Measurements from ENCODE around the gene ARHGEF26. TPM values are rescaled to one million over a fixed set of nuclear protein-coding genes. Genes with fewer than 3 reads are reported as not detected.

The ARHGEF26 gene
- polyA plus RNA-seq, 1 donor (not counting 4 experiments of a cell fraction or from before 2014, with no cell fraction given) = 2.2 TPM

- Histone ChIP-seq H3K79me2 (ENCODE audit: control insufficient read depth, insufficient read depth, low read length) (no peaks in the 10 kb centered on the region), H3K4me1 (ENCODE audit: control insufficient read depth, extremely low read depth, insufficient read depth, low read length) (no peaks in the 10 kb centered on the region), H3K27me3 (ENCODE audit: control insufficient read depth, extremely low read depth, insufficient read depth, low read length) (no peaks in the 10 kb centered on the region), H2AFZ (ENCODE audit: control insufficient read depth, low read length) (no peak overlapping the region), H3K9me1 (ENCODE audit: control insufficient read depth, extremely low read depth, insufficient read depth, low read length) (no peaks in the 10 kb centered on the region), H3K4me2 (ENCODE audit: control insufficient read depth, extremely low read depth, insufficient read depth, low read depth, low read length) (no peak overlapping the region), H3K9ac (ENCODE audit: control insufficient read depth, extremely low read depth, insufficient read depth, low read length) (no peak overlapping the region), H4K20me1 (ENCODE audit: control insufficient read depth, extremely low read depth, insufficient read depth, low read length) (no peaks in the 10 kb centered on the region), H3K9me3 (ENCODE audit: control insufficient read depth, low read depth, low read length) (no peaks in the 10 kb centered on the region), H3K36me3 (ENCODE audit: control insufficient read depth in 2 of 2, extremely low read depth in 1 of 2, insufficient read depth in 2 of 2, low read length in 2 of 2) (no peaks in the 10 kb centered on the region), H3K4me3 (ENCODE audit: control insufficient read depth in 2 of 3, extremely low read depth in 1 of 3, insufficient read depth in 2 of 3, low read depth in 1 of 3, low read length in 3 of 3) (no peak overlapping the region), H3K27ac (ENCODE audit: control insufficient read depth, insufficient read depth, low read length) (no peak overlapping the region)
- DNase-seq (ENCODE audit: low read depth, low spot score) (no peak), FAIRE-seq (no peak)
- TF ChIP-seq CTCF (optimal IDR thresholded peaks at IDR 0.05 in 1 of 3, IDR thresholded peaks at IDR 0.05 in 1 of 3, conservative IDR thresholded peaks at IDR 0.05 in 1 of 3; ENCODE audit: extremely low read depth in 1 of 3, insufficient read depth in 2 of 3, low read length in 3 of 3) = no peak
- no peak for TF ChIP-seq EZH2 (IDR thresholded peaks at IDR 0.05; ENCODE audit: low read length)
- dilution Hi-C loops (cut with MboI; ENCODE audit: extremely low pct_ligation_motif_present, low sequenced_read_pairs) = no loop called here
Measured at GRCh38 chr3:154182975-154183374, 61.8 kb downstream of the ARHGEF26 start.

DNA sequence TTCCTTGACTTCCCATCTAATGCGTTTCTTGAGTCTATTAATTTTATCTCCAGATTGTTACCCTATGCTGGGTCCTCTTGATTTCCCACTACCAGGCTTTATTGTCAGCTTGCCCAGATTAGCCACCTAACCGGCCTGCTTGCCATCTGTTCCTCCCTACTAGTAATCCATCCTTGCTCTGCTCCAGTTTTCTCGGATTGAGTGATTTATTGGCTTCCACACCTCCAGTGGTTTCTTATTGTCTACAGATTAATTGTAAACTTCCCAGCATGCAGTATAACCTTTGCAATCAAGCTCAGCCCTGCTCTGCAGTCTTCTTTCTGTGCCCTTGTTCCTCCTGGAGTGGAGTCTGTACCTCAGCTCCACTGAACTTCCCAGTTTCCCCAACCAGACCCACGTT is 63.4 kb downstream of the ARHGEF26 start:
- H3K27ac ChIP-seq (ENCODE audit: control insufficient read depth, insufficient read depth, low read length) = no peak overlapping the region
- no peaks in the 10 kb centered on the region for H3K36me3 ChIP-seq (ENCODE audit: control insufficient read depth in 2 of 2, extremely low read depth in 1 of 2, insufficient read depth in 2 of 2, low read length in 2 of 2)
- H3K27me3 ChIP-seq (ENCODE audit: control insufficient read depth, extremely low read depth, insufficient read depth, low read length) = no peaks in the 10 kb centered on the region
- no peaks in the 10 kb centered on the region for H3K4me1 ChIP-seq (ENCODE audit: control insufficient read depth, extremely low read depth, insufficient read depth, low read length)
- DNase-seq (ENCODE audit: low read depth, low spot score) (no peak), FAIRE-seq (no peak)
- H4K20me1 ChIP-seq (ENCODE audit: control insufficient read depth, extremely low read depth, insufficient read depth, low read length) = no peaks in the 10 kb centered on the region
- H3K9ac ChIP-seq (ENCODE audit: control insufficient read depth, extremely low read depth, insufficient read depth, low read length) = no peak overlapping the region
- no peak for TF ChIP-seq EZH2 (IDR thresholded peaks at IDR 0.05; ENCODE audit: low read length)
- no peak overlapping the region for H3K4me3 ChIP-seq (ENCODE audit: control insufficient read depth in 2 of 3, extremely low read depth in 1 of 3, insufficient read depth in 2 of 3, low read depth in 1 of 3, low read length in 3 of 3)
- no peak overlapping the region for H2AFZ ChIP-seq (ENCODE audit: control insufficient read depth, low read length)
- H3K4me2 ChIP-seq (ENCODE audit: control insufficient read depth, extremely low read depth, insufficient read depth, low read depth, low read length) = no peak overlapping the region
- no peaks in the 10 kb centered on the region for H3K9me3 ChIP-seq (ENCODE audit: control insufficient read depth, low read depth, low read length)
- H3K9me1 ChIP-seq (ENCODE audit: control insufficient read depth, extremely low read depth, insufficient read depth, low read length) = no peaks in the 10 kb centered on the region
- H3K79me2 ChIP-seq (ENCODE audit: control insufficient read depth, insufficient read depth, low read length) = no peaks in the 10 kb centered on the region
- dilution Hi-C loops (cut with MboI; ENCODE audit: extremely low pct_ligation_motif_present, low sequenced_read_pairs) = no loop called here

- Histone ChIP-seq H2AFZ (ENCODE audit: control insufficient read depth, low read length) (no peak overlapping the region), H3K27ac (ENCODE audit: control insufficient read depth, insufficient read depth, low read length) (no peak overlapping the region), H3K9me3 (ENCODE audit: control insufficient read depth, low read depth, low read length) (no peaks in the 10 kb centered on the region), H3K79me2 (ENCODE audit: control insufficient read depth, insufficient read depth, low read length) (no peaks in the 10 kb centered on the region), H3K27me3 (ENCODE audit: control insufficient read depth, extremely low read depth, insufficient read depth, low read length) (no peaks in the 10 kb centered on the region), H3K36me3 (ENCODE audit: control insufficient read depth in 2 of 2, extremely low read depth in 1 of 2, insufficient read depth in 2 of 2, low read length in 2 of 2) (no peaks in the 10 kb centered on the region), H4K20me1 (ENCODE audit: control insufficient read depth, extremely low read depth, insufficient read depth, low read length) (no peaks in the 10 kb centered on the region), H3K4me1 (ENCODE audit: control insufficient read depth, extremely low read depth, insufficient read depth, low read length) (no peaks in the 10 kb centered on the region), H3K9me1 (ENCODE audit: control insufficient read depth, extremely low read depth, insufficient read depth, low read length) (no peaks in the 10 kb centered on the region), H3K9ac (ENCODE audit: control insufficient read depth, extremely low read depth, insufficient read depth, low read length) (no peak overlapping the region), H3K4me3 (ENCODE audit: control insufficient read depth in 2 of 3, extremely low read depth in 1 of 3, insufficient read depth in 2 of 3, low read depth in 1 of 3, low read length in 3 of 3) (no peak overlapping the region), H3K4me2 (ENCODE audit: control insufficient read depth, extremely low read depth, insufficient read depth, low read depth, low read length) (no peak overlapping the region)
- FAIRE-seq (no peak), DNase-seq (ENCODE audit: low read depth, low spot score) (no peak)
- TF ChIP-seq CTCF (optimal IDR thresholded peaks at IDR 0.05 in 1 of 3, IDR thresholded peaks at IDR 0.05 in 1 of 3, conservative IDR thresholded peaks at IDR 0.05 in 1 of 3; ENCODE audit: extremely low read depth in 1 of 3, insufficient read depth in 2 of 3, low read length in 3 of 3) = no peak
- TF ChIP-seq EZH2 (IDR thresholded peaks at IDR 0.05; ENCODE audit: low read length) = no peak
- dilution Hi-C loops (cut with MboI; ENCODE audit: extremely low pct_ligation_motif_present, low sequenced_read_pairs) = no loop called here
Measured at GRCh38 chr3:154188437-154188836, 67.2 kb downstream of the ARHGEF26 start.

All from keratinocyte (primary cell).